Hematopoietic multipotent progenitor cell treated with erythropoietin and hydrocortisone succinate and interleukin-3 and kit ligand, for 15 days (in vitro differentiated cells): ENCODE measurements around the gene COX6A2.

ENCODE experiments used
- DNase-seq: peaks from one replicate; pipeline ENCODE4 v3.0.0-alpha.2; 2015; ENCODE audit warnings: low spot score

The COX6A2 gene

GRCh38 chr16:31428279-31428597 lies at the start of gene COX6A2:
COX6A2 (minus strand) TSS chr16:31428360; CDS start chr16:31428325, 35 bp downstream.
- no peak for DNase-seq

- peak; percentile 45 for DNase-seq
Observed at GRCh38 chr16:31477220-31478216, 49.4 kb upstream of the COX6A2 start.

GRCh38 chr16:31476303-31477219 lies 48.4 kb upstream of the COX6A2 start:
- DNase-seq, result peak; percentile 89

- peak; percentile 58 for DNase-seq
Observed at GRCh38 chr16:31475946-31476302, 47.8 kb upstream of the COX6A2 start.

- no peak for DNase-seq
Observed at GRCh38 chr16:31474773-31475738, 46.9 kb upstream of the COX6A2 start.

- DNase-seq, result peak; percentile 63
Observed at GRCh38 chr16:31474173-31474714, 46.1 kb upstream of the COX6A2 start.

GRCh38 chr16:31473264-31473984 lies 45.3 kb upstream of the COX6A2 start:
- DNase-seq, result no peak

GRCh38 chr16:31472709-31473203 lies 44.6 kb upstream of the COX6A2 start:
- DNase-seq, result peak; percentile 96

GRCh38 chr16:31471875-31472708 lies 43.9 kb upstream of the COX6A2 start, which contains the start of gene TGFB1I1:
TGFB1I1 (plus strand) TSS chr16:31472152; CDS start chr16:31472189, 37 bp downstream.
- DNase-seq, result no peak

GRCh38 chr16:31471241-31471874 lies 43.2 kb upstream of the COX6A2 start:
- DNase-seq, result no peak

GRCh38 chr16:31470615-31471014 lies 42.5 kb upstream of the COX6A2 start:
- DNase-seq, result no peak

- DNase-seq, result no peak
Observed at GRCh38 chr16:31467858-31468257, 39.7 kb upstream of the COX6A2 start.

GRCh38 chr16:31467151-31467773 lies 39.1 kb upstream of the COX6A2 start:
- DNase-seq, result no peak

GRCh38 chr16:31466381-31466841 lies 38.3 kb upstream of the COX6A2 start:
- no peak for DNase-seq

GRCh38 chr16:31465788-31466370 lies 37.7 kb upstream of the COX6A2 start:
- no peak for DNase-seq

GRCh38 chr16:31464781-31465260 lies 36.7 kb upstream of the COX6A2 start:
- no peak for DNase-seq

- no peak for DNase-seq
Observed at GRCh38 chr16:31464348-31464769, 36.2 kb upstream of the COX6A2 start.
